ENCODE results near the gene KRTAP4-6.
"Not testable (repeated sequence)": the region's sequence is repeated elsewhere in the genome, so short reads cannot be mapped to it uniquely, and the experiment has no call there.

The KRTAP4-6 gene

DNA sequence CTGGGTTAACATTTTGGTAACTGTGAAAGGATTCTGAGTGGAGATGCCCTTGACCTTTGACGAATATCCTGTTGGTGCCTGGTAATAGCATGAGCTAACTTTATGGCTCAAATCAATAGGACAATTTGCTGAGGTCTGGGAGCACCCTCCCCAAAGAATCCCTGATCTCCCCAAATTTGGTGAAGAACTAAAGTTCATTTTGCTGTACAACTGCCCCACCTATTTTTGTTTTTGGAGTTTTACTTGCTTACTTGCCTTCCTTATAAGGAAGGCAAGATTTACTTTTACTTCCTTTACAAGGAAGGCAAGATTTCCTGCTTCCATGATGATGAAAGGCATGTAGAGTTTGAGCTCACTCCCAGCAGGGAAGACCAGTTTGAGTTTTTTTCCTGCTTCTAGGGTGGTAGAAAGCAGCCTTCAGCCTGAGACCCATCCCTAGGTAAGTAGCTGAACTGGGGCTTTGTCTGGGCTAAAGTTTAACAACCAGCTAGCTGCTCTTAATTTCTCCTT lies 32.3 kb downstream of the KRTAP4-6 start:
- no peak for DNase-seq (ENCODE audit: low read depth in 2 of 3, low spot score in 2 of 3)

DNA sequence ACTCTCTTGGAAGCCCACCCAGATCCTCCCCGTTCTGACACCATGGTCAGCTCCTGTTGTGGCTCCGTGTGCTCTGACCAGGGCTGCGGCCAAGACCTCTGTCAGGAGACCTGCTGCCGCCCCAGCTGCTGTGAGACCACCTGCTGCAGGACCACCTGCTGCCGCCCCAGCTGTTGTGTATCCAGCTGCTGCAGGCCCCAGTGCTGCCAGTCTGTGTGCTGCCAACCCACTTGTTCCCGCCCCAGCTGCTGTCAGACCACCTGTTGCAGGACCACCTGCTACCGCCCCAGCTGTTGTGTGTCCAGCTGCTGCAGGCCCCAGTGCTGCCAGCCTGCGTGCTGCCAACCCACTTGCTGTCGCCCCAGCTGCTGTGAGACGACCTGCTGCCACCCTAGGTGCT lies 35.0 kb downstream of the KRTAP4-6 start, which contains the start of gene KRTAP4-9:
Gene KRTAP4-9, plus strand, starts transcription at position 43 of the 400 bp plus-strand sequence. Its CDS starts 0 bp downstream, at position 43.
- not testable (repeated sequence) for DNase-seq (ENCODE audit: low read depth in 2 of 3, low spot score in 2 of 3)

DNA sequence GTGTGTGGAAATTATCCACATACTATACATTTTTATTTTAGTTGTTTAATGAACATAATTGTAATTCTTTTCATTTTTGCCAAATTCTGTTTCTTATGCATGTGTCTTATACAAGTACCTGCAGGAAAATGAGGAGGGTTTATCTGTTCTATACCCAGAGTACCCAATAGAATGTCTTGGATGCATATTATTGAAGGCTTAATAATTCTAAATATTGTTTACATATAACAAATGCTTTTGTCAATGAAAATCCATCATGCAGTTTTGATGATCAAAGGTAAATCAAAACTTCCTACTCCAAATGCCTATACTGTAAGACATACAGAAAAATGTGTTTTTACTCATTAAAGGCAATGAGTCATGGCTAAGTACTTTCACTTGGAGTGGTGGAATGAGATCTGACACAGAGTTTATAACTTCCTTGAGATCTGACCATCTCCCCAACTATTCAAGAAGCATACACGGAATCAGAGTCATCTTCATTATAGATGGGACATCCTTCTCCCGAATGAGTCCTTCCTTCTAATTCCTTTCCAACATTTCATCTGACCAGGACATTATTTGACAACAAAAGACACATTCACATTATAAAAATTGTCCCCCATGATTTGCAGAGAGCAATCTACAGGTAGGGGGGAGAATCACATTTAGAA lies 35.8 kb downstream of the KRTAP4-6 start:
- DNase-seq (ENCODE audit: low read depth in 2 of 3, low spot score in 2 of 3): not testable (repeated sequence)

DNA sequence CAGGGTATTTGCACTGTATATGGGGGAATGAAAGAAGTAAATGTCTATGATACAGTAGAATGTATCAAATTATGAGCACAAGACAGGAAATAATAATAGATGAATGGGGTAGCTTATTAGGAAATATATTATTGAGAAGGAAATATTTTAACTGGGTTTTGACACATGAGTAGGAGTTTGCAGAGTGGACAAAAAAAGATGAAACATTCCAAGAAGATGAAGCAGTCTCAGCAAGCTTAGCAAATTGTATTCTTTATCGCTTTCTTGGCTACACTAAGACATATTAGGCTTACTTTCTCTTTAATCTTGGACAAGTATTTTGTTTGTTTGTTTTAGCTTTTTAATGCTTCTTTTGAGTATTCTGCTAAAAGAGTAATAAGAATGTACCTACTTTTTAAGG lies 36.4 kb downstream of the KRTAP4-6 start:
- no peak for DNase-seq (ENCODE audit: low read depth in 2 of 3, low spot score in 2 of 3)

DNA sequence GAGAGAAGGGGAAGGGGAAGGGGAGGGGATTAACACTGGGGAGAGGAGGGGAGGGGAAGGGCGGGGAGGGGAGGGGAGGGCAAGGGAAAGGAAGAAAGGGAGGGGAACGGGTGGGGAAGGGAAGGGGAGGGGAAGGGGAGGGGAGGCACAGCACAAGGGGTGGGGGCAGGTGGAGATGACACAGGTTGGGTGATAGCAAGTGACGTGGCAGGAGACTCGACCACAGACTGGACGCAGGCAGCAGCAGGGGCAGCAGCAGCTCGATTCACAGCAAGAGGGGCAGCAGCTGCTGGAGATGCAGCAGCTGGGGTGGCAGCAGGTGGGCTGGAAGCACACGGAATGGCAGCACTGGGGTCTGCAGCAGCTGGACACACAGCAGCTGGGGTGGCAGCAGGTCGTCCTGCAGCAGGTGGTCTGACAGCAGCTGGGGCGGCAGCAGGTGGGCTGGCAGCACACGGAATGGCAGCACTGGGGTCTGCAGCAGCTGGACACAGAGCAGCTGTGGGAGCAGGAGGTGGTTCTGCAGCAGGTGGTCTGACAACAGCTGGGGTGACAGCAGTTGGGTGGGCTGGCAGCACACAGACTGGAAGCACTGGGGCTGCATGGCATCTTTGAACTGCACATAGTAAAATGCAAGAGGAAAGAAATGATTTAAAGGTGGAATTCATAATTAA lies 38.6 kb downstream of the KRTAP4-6 start, which contains the start of gene KRTAP4-16:
Gene KRTAP4-16, minus strand, starts transcription at position 624 of the 674 bp plus-strand sequence. Its CDS starts 0 bp downstream, at position 624.
- DNase-seq (ENCODE audit: low read depth in 2 of 3, low spot score in 2 of 3): no peak

DNA sequence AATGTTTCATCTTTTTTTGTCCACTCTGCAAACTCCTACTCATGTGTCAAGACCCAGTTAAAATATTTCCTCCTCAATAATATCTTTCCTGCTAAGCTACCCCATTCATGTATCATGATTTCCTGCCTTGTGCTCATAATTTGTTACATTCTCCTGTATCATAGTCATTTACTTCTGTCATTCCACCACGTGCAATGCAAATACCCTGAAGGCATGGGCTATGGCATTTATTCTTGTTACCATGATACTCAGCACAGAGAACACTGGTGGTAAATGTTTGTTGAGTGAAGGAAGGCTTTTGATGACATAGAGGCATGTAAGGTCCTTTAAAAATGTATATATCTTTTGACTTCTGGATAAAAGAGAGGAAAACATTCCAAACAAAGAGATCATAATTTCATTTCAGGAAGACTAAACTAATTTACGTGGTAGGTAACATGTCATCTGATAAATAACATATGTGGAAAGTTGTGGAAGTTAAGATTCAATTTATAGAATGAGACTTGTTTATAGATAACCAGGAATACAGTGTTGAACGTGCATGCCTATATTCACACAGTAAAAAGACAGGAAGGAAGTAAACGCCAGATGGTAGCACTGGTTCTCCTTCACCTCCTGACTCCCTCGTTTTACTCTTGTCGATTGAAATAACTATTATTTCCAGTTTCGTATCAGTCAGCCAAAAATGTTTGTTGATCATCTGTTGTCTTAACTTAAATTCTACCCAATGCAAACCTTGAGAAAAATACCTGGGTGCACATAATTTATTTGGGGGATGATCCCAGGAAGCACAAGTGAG lies 40.5 kb downstream of the KRTAP4-6 start:
- DNase-seq (ENCODE audit: low read depth in 2 of 3, low spot score in 2 of 3): not testable (repeated sequence)

DNA sequence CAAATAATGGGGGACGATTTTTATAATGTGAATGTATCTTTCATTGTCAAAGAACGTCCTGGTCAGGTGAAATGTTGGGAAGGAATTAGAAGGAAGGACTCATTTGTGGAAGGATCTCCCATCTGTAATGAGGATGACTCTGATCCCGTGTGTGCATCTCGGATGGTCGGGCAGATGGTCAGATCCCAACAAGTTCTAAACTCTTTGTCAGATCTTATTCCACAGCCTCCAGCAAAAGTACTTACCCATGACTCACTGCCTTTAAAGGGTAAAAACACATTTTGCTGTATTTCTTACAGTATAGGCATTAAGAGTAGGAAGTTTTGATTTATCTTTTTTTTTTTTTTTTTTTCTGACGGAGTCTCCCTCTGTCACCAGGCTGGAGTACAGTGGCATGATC lies 41.9 kb downstream of the KRTAP4-6 start:
- DNase-seq (ENCODE audit: low read depth in 2 of 3, low spot score in 2 of 3): no peak

DNA sequence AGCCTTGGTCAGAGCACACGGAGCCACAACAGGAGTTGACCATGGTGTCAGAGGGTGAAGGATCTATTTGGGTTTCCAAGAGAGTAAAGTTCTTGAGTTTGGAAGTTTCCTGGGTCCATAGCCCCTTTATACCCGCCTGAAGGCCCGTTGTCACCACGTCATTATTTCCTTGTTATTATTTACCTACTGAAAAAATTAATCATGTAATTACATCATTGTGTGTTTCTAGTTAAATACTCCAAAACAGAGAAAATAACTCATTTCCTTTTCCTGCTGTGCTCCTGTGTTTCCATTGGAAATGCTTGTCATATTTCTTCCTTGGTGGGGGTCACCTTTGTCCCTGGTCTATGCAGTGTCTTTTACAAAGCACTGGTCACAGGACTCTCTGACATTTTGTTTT lies 42.3 kb downstream of the KRTAP4-6 start, which contains the start of gene KRTAP4-8:
Gene KRTAP4-8, minus strand, starts transcription at position 101 of the 400 bp plus-strand sequence. Its CDS starts 58 bp downstream, at position 43.
- no peak for DNase-seq (ENCODE audit: low read depth in 2 of 3, low spot score in 2 of 3)

DNA sequence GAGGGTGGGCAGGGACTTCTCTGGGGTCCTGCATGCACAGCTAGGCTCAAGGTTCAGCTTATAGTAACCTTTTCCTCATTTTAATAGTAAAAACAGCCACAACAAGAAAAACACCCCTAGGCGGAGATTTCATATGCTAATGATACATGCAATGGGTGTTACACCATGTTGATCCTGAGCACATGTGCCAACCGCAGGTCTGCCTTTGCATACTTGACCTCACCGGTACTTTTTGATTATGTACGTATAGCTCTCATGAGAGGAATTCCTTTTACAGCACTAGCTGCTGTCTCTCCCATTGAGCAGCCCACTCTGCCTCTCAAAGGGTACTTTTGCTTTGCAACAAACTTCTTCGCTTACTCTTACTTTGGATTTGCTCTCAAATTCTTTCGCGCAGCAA lies 44.3 kb downstream of the KRTAP4-6 start:
- DNase-seq (ENCODE audit: low read depth in 2 of 3, low spot score in 2 of 3): no peak
